GM04503 (cell line): Measurements from ENCODE around the gene FAM228B.
"Not testable (repeated sequence)": the region's sequence is repeated elsewhere in the genome, so short reads cannot be mapped to it uniquely, and the experiment has no call there.

Source experiments
- DNase-seq: peaks from one replicate; pipeline ENCODE4 v3.0.0-alpha.2; 2012; ENCODE audit warnings: low read depth

FAM228B gene

DNA sequence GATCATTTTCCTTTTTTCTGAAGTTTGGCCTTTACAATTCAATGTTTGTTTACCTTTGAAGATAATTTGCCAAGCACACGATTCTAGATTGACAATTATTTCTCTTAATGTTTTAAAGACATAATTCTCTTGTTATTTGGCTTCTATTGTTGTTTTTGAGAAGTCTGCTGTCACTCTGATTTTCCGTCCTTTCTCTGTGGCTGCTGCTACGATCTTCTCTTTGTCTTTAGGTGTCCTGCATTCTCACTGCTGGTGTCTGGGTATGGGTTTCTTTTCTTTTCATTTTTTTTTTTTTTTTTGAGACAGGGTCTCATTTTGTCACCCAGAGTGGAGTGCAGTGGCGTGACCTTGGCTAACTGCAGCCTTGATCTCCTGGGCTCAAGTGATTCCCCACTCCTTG lies 36.4 kb downstream of the FAM228B start:
- no peak for DNase-seq

DNA sequence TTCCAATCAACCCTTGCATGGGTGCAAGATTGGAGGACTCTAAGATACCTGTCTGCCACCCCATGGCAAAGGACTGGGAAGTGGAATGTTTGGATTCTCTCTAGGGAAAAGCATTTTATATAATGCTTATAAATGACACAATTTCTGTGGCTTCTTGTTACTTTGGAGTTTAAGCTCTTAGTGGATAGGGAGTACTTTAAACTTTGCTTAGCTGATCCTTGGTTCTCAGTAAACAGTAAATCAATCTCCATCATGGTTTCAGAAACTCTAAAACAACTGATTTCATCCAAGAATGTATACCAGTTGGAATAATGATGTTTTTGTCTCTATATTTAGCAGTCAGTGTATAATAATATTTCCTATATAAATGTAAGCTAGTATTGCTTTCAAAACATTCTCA lies 37.5 kb downstream of the FAM228B start:
- DNase-seq, result no peak

DNA sequence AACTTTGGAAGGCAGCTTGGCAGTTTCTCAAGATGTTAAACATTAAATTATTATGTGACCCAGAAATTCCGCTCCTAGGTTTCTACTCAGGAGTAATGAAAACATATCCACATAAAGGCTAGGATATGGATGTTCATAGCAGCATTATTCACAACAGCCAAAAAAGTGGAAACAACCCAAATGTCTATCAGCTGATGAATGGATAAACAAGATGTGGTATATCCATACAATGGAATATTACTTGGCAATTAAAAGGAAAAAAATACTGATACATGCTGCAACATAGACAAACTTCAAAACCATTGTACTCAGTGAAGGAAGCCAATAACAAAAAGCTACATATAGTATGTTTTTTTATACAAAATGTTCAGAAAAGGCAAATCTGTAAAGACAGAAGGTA lies 39.2 kb downstream of the FAM228B start:
- no peak for DNase-seq

- no peak for DNase-seq
These were observed 39.9 kb downstream of the FAM228B start for GRCh38 chr2:24163186-24163585.

DNA sequence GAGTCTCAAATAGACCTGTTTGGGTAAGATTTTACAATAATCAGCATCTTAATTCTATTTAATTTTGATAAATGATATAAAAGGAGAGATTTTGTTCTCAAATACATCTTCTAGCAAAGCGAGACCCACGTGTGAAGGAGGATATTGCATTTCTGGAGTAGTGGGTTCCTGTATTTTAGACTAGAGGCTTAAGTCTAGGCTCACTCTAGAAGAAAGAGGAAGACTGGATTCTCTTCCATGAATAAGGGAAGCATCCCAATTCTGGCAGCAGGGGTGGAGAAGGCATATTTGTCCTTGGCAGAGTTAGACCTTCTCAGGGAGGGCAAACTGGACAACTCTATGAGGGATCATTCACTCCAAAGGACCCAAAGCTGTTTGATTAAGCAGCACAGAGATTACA lies 40.3 kb downstream of the FAM228B start:
- DNase-seq, result no peak

DNA sequence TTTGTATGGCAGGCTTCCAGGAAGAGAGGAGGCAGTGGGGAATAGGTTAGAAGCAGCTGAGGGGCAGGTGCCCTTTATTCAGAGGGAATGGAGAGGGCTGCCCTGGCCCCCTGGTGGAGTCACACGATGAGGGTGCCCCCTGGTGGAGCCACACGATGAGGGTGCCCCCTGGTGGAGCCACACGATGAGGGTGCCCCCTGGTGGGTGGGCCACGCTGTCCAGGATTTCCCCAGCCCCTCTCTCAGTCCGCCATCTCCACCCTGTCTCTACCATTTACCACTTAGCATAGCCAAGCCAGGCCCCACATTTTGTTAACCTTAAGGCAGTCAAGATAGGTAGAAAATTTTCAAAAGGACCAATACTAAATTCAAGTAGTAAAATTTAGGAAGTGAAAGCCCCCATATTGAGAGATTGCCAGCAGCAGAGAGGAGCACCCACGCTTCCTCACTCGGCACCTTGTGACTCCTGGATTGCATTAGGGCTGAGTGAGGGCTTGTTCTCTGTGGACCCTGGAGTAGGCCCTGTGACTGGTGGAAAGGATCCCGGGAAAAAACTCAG lies 41.2 kb downstream of the FAM228B start:
- no peak for DNase-seq

DNA sequence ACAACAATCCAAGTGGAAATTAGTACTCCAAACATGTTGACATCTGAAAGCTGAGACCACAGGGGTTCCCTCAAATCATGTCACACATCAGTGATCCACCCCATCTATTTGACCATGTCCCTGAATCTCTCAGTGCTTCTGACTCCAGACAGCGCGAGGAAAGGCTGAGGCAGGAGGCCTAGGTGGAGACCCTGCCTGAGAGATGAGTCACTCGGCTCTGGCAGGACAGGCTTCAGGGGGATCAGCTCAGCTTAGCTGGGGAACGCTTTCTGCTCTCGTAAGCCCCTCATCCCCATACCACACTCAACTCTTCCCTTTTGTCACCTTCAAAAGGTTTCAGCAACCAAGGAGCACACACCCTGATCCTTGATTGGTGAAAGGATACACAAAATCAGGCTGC lies 45.8 kb downstream of the FAM228B start:
- DNase-seq, result no peak

DNA sequence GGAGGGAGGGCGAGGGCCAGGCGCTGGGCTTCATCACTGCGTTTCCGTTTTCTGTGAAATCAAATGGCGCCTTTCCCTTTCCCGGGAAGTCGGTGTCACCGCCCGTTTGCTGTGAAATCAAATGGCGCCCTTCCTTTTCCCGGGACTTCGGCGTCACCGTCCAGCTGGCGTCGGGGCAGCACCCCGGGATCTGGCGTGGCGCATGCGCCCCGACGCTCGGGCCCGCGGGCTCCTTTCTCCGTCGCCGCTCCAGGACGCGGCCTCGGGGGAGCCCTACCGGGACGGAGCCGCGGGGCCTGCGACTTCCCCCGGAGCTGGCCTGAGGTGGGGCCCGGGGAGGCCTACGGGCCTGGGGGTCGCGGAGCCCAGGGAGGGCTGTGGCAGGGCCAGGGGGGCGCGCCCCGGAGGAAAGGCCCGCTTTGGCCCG lies 51.6 kb downstream of the FAM228B start, which contains the start of gene FAM228A:
Gene FAM228A (plus strand): TSS at position 203 of the 427 bp plus-strand sequence. CDS start 428 bp downstream, outside the sequence.
- DNase-seq, result no peak

DNA sequence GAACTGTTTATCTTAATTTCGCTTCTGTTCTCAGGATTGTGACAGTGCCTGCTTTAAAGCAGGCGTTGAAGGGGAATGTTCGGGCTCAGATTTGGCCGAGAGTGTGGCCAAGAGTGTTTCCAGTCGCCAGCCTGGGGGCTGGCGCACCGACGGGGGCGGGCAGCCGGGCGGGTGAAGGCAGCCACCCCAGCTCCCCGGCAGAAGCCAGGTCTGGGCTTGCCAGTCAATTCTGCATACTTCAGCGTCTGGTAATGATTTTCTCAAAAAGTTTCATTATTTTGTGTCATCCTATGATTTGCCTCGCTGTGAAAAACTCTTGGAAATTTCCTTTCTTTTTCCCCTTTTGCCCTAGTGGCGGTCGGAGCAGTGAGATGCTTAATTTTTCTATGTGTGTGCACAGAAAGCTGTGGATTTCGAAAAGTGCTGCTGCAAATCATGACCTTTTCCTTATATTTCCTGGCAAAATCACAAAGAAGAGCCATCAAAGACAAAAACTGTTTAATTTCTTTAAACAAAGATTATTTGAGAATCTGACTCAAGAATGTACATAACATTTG lies 52.4 kb downstream of the FAM228B start:
- no peak for DNase-seq

GRCh38 chr2:24176326-24176725 lies 53.1 kb downstream of the FAM228B start:
- no peak for DNase-seq

- no peak for DNase-seq
These were observed 56.4 kb downstream of the FAM228B start for GRCh38 chr2:24179683-24180082.

GRCh38 chr2:24181849-24182248 lies 58.6 kb downstream of the FAM228B start:
- DNase-seq, result no peak

GRCh38 chr2:24182507-24182906 lies 59.2 kb downstream of the FAM228B start:
- no peak for DNase-seq

- no peak for DNase-seq
These were observed 60.2 kb downstream of the FAM228B start for GRCh38 chr2:24183366-24184069.

DNA sequence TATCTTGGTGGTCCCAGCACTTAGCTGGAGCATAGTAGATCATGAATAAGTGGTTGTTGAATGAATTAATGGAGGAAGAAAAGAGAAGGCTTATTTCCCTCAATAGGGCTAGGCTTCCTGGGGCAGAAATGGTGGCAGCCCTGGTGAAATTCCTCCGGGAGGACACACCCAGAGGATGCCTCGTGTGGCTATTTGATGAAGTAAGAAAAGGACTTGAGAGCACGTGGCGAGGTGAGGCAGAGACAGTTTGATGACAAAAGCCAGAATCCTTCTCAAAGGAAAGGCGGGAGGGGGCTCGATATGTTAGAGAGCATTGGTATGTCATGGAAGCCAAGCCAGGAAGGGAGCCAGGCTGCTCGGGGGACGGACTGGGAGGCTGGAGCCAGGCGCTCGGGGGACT lies 66.3 kb downstream of the FAM228B start:
- DNase-seq, result no peak

- no peak for DNase-seq
These were observed 67.2 kb downstream of the FAM228B start for GRCh38 chr2:24190503-24190902.

DNA sequence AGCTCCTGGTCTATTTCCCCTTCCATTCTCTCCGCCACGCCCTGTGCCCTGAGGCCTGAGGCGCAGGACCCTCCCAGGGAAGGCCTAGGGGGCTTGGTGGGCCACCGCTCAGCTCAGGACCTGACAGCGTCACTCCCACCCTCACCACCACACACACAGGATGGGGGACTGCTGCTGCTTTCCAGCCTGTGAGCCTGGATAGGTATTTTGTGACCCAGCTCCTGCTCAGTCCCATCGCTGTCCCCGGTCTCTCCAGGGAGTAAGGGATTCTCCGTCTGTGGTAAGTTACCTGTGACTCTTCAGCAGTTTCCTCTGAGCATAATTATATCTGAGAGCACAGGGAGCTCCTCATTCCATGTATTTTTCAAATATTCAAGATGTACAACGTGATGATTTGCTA lies 67.9 kb downstream of the FAM228B start:
- DNase-seq, result no peak

- DNase-seq, result no peak
These were observed 68.6 kb downstream of the FAM228B start for GRCh38 chr2:24191848-24192247.

- not testable (repeated sequence) for DNase-seq
These were observed 73.9 kb downstream of the FAM228B start for GRCh38 chr2:24197213-24197612.

GRCh38 chr2:24199968-24200590 lies 76.8 kb downstream of the FAM228B start:
- DNase-seq, result no peak

DNA sequence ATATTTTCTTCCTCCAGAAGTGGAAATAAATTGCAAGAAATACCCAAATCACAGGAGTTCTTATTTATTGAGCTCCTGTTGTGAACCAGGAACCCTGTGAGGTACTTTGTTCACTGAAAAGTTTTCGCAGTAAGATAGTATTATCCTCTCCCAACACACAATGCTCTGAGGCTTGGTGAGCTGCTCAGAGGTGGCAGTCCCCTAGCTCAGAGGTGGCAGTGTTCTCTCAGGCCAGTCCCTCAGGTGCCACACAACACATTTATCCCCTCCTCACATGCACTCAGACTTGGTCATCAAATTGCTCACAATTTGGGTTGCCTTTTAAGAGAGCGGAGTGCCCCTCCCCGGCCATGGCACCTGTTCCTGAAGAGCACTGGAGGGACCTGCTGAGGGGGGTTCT lies 77.5 kb downstream of the FAM228B start:
- no peak for DNase-seq

DNA sequence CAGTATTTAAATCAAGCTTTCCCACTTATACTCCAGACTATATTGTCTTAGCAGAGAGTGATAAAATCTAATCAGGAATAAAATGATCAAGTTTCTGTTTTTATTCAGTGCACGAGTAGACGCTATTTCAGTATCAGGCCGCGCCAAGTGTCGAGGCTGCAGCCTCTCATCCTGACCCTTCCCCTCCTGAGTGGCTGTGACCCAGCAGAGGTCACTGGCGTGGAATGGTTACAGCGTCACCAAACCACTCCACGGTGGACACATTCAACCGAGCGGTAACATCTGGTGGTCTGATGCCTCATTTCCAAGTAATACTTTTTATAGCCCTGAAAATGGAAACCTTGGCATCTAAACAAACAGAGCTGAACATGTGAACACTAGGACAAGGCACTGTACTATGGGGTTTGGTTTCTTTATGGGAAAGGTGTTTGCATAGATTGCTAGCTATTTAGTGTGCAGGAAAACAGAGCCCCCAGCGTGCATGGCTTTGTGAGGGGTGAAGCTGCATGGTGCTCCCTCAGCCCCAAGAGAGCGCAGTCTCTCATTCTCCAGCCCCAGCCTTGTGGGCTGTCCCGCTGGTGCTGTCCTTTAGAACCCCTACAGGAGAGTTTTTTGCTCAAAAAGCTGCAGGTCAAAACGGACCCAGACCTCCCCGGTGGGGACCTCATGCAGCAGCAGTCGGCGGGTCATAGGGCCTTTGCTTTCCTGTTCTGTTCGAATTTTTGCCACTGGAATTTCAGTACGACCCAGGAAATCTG lies 79.9 kb downstream of the FAM228B start:
- DNase-seq, result no peak

DNA sequence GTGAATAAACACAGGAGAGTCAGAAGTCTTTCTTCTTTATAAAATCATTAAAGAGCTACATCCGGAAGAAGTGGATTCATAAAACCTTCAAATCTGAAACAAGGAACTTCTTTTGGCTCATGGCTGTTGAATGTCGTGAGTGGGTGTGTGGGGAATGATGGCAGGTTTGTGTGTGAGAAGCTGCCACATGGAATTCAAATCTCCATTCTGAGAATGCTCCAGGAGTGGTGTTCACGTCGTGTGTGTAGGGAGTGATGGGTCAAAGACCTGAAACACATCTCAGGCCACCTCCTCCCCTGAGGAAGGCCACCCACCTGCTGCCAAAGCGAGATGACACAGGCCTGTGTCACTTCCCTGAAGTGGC lies 80.5 kb downstream of the FAM228B start:
- DNase-seq, result no peak
